Natural killer cell treated with Interleukin-12 subunit alpha and Interleukin-12 subunit beta and Interleukin-15 and Interleukin-18, amount 100 ng/mL, for 72 hours (primary cell): ENCODE results near the gene PP2D1. TPM values are rescaled to one million over a fixed set of nuclear protein-coding genes. Genes with fewer than 3 reads are reported as not detected.
"Not testable (repeated sequence)": the region's sequence is repeated elsewhere in the genome, so short reads cannot be mapped to it uniquely, and the experiment has no call there.

Experiments
- ATAC-seq, 2 donors: fragments of 150-1000 bp; cut with Tn5 transposase in 1 of 2; sonication (Bioruptor Pico), chemical (Tn5 transposase) in 1 of 2; 2 replicates each; pipeline ENCODE4 v1.10.0; 2021
- DNase-seq: peaks from one replicate; pipeline ENCODE4 v3.0.0; 2022; ENCODE audit warnings: low spot score
- H3K27ac Mint-ChIP-seq, 2 donors: 1 replicate in 1 of 2; 2 replicates in 1 of 2; pipeline ENCODE4 v1.8.0; 2022; ENCODE audit warnings: mixed read lengths in 2 of 2, mild to moderate bottlenecking in 1 of 2, moderate library complexity in 1 of 2
- H3K27me3 Mint-ChIP-seq, 2 donors: 1 replicate in 1 of 2; 2 replicates in 1 of 2; pipeline ENCODE4 v1.8.0; 2022; ENCODE audit warnings: mixed read lengths in 2 of 2
- H3K36me3 Mint-ChIP-seq: one replicate; pipeline ENCODE4 v1.8.0; 2022; ENCODE audit warnings: mixed read lengths
- H3K4me1 Mint-ChIP-seq, 2 donors: 1 replicate in 1 of 2; 2 replicates in 1 of 2; pipeline ENCODE4 v1.8.0; 2022; ENCODE audit warnings: low read depth in 2 of 2, mixed read lengths in 2 of 2, mild to moderate bottlenecking in 1 of 2
- H3K4me3 Mint-ChIP-seq: one replicate; pipeline ENCODE4 v1.8.0; 2022; ENCODE audit warnings: mixed read lengths
- H3K9me3 Mint-ChIP-seq: 2 replicates; pipeline ENCODE4 v1.8.0; 2022; ENCODE audit warnings: mixed read lengths
- total RNA-seq, 2 donors: library from RNA; stranded (reverse); gene quantifications; one replicate each; pipeline ENCODE4 v1.2.3, GENCODE V29; 2022

The PP2D1 gene
- total RNA-seq, 2 donors from 2014 or later = not detected

DNA sequence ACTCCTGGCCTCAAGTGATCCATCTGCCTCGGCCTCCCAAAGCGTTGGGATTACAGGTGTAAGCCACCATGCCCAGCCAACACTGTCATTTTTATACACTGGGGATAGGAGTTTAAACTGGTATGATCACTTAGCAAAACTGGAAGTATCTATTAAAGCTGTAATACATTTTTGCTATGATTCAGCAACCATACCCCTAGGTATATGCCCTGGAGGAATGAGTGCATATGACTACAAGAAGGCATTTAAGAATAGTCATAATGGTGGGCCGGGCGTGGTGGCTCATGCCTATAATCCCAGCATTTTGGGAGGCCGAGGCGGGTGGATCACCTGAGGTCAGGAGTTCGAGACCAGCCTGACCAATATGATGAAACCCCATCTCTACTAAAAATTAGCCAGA, 19.9 kb upstream of the PP2D1 start:
- H3K4me1 Mint-ChIP-seq, H3K27me3 Mint-ChIP-seq, ATAC-seq, H3K36me3 Mint-ChIP-seq, H3K9me3 Mint-ChIP-seq, H3K4me3 Mint-ChIP-seq, DNase-seq, H3K27ac Mint-ChIP-seq: not testable (repeated sequence)

DNA sequence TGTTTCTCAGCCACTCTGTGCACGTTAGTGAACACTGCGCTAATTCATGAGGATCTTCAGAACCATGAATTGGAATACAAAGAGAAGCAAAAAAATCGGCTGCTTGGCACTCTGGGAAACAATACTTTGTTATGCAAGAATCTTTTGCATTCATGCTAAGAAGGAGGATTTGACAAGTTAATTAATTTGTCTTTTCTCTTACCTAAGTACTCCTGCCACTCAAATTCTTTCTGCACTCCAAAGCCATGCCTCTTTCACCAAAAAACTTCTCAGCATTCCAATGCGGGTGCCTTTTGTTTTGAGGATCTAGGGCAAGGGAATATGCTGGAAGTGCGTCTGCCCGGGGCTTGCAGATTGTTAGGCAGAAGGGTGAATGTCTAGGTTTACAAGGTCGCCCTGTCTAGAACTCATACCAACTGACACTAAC, 16.9 kb upstream of the PP2D1 start:
- H3K27ac Mint-ChIP-seq = no peak overlapping the region
- ATAC-seq (no peak), DNase-seq (no peak)
- H3K4me3 Mint-ChIP-seq = no peak overlapping the region
- H3K9me3 Mint-ChIP-seq = no peaks in the 10 kb centered on the region
- no peaks in the 10 kb centered on the region for H3K4me1 Mint-ChIP-seq
- no peaks in the 10 kb centered on the region for H3K27me3 Mint-ChIP-seq
- no peaks in the 10 kb centered on the region for H3K36me3 Mint-ChIP-seq

DNA sequence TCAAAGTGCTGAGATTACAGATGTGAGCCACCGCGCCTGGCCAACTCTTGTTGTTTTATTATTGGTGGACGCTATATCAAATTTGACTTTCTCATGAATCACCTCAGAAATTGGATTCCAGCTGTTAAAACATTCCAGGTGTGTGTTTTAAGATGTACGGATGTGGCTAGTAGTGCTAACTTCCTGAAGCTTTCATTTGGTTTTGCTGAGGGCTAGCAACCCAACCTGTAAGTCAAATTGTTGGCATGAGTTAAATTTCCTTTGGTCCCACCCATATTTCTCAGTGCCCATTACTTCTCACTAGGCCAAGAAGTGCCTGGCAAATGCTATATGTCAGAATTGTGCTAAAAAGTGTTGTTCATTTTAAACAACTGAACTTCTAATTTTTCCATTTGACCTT, 15.1 kb upstream of the PP2D1 start:
- Mint-ChIP-seq H3K4me3 (no peak overlapping the region), H3K9me3 (no peaks in the 10 kb centered on the region), H3K36me3 (no peaks in the 10 kb centered on the region), H3K4me1 (no peaks in the 10 kb centered on the region), H3K27ac (no peak overlapping the region), H3K27me3 (no peaks in the 10 kb centered on the region)
- ATAC-seq (no peak), DNase-seq (no peak)

DNA sequence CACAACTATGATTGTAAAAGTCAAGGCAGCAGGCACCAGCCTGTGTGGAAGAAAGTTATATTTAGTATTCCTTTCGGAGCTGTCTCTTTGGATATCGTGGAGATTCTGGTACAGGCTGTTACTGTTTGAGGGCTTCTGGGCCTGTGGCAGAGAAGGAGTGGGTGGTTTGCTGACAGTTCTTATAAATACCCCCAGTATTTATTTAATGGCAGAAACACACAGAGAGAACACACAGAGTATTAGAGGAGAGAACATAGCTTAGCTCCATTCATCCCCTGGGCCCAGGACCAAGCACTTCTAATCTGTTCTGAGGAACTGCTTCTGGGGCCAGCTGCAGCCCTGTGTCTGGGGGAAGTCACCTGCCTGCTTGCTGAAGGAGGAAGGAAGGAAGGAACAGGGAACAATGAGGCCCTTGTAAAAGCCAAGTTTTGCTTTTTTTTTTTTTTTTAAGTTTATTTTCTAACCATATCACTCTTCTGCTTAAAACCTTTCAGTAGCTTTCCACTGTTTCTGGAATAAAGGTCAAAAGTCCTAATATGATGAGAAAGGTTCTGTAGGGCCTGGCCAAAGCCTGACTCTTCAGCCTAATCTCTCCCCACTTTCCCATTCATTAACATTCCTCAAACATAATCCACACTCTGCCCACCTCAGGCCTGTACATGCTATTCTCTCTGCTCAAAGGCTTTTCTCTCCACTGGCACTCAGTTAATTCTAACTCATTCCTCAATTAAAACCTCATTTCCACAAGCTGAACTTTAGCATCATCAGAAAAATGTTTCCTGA, 11.8 kb upstream of the PP2D1 start:
- Mint-ChIP-seq H3K27ac (no peak overlapping the region), H3K9me3 (no peaks in the 10 kb centered on the region), H3K27me3 (no peaks in the 10 kb centered on the region), H3K36me3 (no peaks in the 10 kb centered on the region), H3K4me3 (no peak overlapping the region), H3K4me1 (no peaks in the 10 kb centered on the region)
- ATAC-seq (no peak), DNase-seq (no peak)

DNA sequence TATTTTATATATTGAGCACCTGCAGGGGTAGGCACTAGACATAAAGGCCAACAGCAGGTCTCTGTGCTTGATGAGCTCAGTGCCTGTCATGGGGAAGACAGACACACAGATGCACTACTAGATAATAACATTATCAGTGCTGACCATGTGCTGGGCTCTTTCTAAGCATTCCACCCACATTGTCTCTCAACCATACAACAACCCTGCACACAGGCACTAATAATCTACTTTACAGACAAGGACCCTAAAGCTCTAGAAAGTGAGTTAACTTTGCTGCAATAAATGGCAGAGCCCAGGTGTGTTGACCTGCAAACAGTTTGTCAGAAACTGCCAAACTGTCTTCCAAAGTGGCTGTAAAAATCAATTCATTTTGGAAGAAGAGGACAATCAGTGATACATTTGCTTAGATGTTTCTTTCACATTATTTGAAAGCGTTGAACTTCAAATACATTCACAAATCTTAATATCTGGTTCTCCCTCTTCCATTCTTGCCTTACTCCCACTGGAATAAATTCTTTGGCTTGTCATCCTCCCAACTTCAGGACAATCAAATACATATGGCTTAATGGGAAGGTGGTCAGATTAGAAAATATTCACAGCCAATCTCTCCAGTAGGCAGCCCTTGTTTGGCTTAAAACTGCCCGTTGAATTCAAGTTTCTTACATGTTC, 11.0 kb upstream of the PP2D1 start:
- no peaks in the 10 kb centered on the region for H3K4me1 Mint-ChIP-seq
- no peak overlapping the region for H3K27ac Mint-ChIP-seq
- DNase-seq (no peak), ATAC-seq (no peak)
- no peaks in the 10 kb centered on the region for H3K27me3 Mint-ChIP-seq
- no peaks in the 10 kb centered on the region for H3K36me3 Mint-ChIP-seq
- H3K9me3 Mint-ChIP-seq = no peaks in the 10 kb centered on the region
- H3K4me3 Mint-ChIP-seq = no peak overlapping the region

DNA sequence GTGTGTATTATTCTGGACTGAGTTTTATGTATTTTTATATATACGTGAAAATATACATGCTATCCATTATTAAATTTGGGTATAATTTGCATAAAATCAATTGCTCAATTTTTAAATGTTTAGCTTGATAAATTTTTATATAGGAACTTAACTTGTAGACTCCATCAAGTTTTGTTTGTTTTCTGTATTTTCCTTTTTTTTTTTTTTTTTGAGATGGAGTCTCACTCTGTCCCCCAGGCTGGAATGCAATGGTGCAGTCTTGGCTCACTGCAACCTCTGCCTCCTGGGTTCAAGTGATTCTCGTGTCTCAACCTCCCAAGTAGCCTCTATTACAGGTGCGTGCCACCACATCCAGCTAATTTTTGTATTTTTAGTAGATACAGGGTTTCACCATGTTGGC, 4.0 kb upstream of the PP2D1 start:
- H3K4me1 Mint-ChIP-seq = not testable (repeated sequence)

DNA sequence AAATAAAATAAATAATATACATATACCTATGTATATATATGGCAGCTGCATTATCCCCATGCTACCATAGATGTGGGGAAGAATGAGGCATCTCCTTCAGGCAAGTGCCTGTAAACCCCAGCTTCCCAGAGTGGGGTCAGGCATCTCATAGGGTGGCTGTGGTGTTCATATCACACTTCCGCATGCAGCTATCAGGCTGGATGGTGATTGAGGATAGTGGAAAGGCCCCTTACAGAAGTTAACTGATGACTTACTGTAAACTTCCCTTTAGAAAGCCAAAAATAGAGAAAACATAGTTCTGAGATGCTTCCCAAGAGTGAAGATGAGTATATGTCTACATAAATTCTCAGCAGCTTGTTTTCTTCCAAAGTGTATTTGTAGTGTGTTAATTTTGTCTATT, 3.5 kb upstream of the PP2D1 start:
- Mint-ChIP-seq H3K9me3 (no peaks in the 10 kb centered on the region), H3K4me1 (no peaks in the 10 kb centered on the region), H3K4me3 (no peak overlapping the region), H3K27me3 (no peaks in the 10 kb centered on the region), H3K36me3 (no peaks in the 10 kb centered on the region), H3K27ac (no peak overlapping the region)
- DNase-seq = no peak
- no peak for ATAC-seq

More for the DNA sequence above, 4.0 kb upstream of the PP2D1 start:
- DNase-seq, H3K27me3 Mint-ChIP-seq, H3K27ac Mint-ChIP-seq, ATAC-seq, H3K9me3 Mint-ChIP-seq, H3K36me3 Mint-ChIP-seq, H3K4me3 Mint-ChIP-seq: not testable (repeated sequence)

DNA sequence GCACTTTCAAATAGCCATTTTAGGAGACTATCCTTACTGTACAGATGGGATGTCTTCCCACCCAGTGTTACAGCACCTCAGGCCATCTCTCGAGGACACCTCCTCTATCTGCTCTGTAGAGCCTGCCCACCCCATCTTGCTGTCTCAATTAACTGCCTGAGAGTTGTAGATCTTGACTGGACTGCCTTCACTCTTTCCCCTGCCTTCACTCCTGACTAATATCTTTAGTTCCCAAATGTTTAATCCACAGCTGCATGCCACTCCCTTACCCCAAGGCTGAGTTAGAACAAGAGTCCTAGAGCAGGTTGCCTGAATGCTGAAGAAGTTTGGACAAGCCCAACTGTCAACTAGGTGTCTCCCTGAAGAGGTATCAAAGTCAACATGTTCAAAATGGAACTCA, 1.3 kb upstream of the PP2D1 start:
- no peak overlapping the region for H3K27ac Mint-ChIP-seq
- no peak for DNase-seq
- no peak for ATAC-seq

DNA sequence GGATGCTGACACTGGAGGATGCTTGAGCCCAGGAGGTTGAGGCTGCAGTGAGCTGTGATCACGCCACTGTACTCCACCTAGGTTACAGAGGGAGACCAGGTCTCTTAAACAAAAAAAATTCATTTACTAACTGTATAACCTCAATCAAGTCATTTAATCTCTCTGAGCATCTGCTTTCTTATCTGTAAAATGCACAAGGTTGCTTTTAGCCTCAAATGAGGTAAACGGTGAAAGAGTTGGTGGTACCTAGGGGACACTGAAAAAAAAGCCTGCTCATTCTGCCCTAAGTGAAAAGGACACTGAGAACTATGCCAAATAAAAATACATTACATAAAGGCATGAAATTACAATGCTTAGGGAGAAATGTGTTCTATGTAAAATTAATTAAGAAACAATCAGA, 3.4 kb downstream of the PP2D1 start:
- no peaks in the 10 kb centered on the region for H3K4me1 Mint-ChIP-seq
- H3K27ac Mint-ChIP-seq = no peak overlapping the region
- ATAC-seq (no peak), DNase-seq (no peak)
- H3K9me3 Mint-ChIP-seq = no peaks in the 10 kb centered on the region
- H3K4me3 Mint-ChIP-seq = no peak overlapping the region
- no peaks in the 10 kb centered on the region for H3K36me3 Mint-ChIP-seq
- H3K27me3 Mint-ChIP-seq = no peaks in the 10 kb centered on the region

More for the DNA sequence above, 1.3 kb upstream of the PP2D1 start:
- H3K4me1 Mint-ChIP-seq = no peaks in the 10 kb centered on the region
- no peaks in the 10 kb centered on the region for H3K27me3 Mint-ChIP-seq
- no peaks in the 10 kb centered on the region for H3K9me3 Mint-ChIP-seq
- no peak overlapping the region for H3K4me3 Mint-ChIP-seq
- no peaks in the 10 kb centered on the region for H3K36me3 Mint-ChIP-seq

DNA sequence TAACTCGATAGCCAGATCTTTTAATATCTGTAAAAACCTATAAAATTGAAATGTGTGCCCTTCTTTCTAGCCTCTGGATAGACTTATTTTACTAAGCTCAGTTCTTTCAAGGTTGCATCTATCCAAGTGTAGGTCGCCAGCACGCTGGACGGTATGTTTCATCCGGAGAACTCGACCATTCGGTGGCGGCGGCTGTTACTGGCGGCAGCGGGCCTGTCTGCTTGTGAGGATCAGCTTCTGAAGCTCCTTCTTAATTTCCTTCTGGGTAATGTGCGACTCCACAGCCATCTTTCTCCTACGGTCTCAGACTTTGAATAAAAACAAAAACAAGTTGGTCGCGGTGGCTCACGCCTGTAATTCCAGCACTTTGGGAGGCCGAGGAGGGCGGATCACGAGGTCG, 4.1 kb downstream of the PP2D1 start:
- Mint-ChIP-seq H3K9me3 (no peaks in the 10 kb centered on the region), H3K27ac (no peak overlapping the region), H3K36me3 (no peaks in the 10 kb centered on the region), H3K4me1 (no peaks in the 10 kb centered on the region), H3K27me3 (no peaks in the 10 kb centered on the region), H3K4me3 (no peak overlapping the region)
- ATAC-seq (no peak), DNase-seq (no peak)

DNA sequence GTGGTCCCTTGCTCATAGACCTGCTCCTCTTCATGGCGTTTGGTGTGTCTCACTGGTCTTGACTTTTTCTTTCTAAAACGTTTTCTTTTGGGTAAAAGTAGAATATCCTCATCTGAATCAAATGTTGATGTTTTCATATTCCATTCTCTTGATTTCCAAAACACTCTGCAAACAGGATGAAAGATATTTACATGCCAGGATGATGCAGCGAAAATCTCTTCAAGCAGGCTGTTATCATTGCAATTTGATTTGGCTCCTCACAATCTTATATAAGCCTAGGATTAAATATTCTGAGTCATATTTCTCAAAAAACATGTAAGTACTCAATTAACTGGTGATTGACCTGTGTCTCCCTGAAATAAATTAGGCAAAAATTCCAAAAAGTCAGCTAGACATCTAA, 10.1 kb downstream of the PP2D1 start:
- Mint-ChIP-seq H3K9me3 (no peaks in the 10 kb centered on the region), H3K4me3 (no peak overlapping the region), H3K36me3 (no peaks in the 10 kb centered on the region), H3K27ac (no peak overlapping the region), H3K4me1 (no peaks in the 10 kb centered on the region), H3K27me3 (no peaks in the 10 kb centered on the region)
- DNase-seq (no peak), ATAC-seq (no peak)

DNA sequence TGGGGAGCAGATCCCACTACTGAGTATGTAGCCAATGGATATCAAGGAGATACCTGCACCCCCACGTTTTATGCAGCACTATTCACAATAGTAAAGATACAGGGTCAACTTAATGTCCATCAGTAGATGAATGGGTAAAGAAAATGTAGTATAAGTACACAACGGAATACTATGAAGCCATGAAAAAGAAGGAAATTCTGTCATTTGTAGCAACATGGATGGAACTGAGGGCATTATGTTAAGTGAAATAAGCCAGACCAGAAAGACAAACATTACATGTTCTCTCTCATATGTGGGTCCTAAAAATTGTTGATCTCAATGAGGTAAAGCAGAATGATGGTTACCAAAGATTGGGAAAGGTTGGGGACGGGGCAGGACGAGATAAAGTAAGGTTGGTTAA, 14.6 kb downstream of the PP2D1 start:
- DNase-seq (no peak), ATAC-seq (no peak)
- Mint-ChIP-seq H3K27me3 (no peaks in the 10 kb centered on the region), H3K36me3 (peaks cover 4% of the 10 kb centered on the region), H3K4me3 (no peak overlapping the region), H3K27ac (no peak overlapping the region), H3K4me1 (no peaks in the 10 kb centered on the region), H3K9me3 (no peaks in the 10 kb centered on the region)

DNA sequence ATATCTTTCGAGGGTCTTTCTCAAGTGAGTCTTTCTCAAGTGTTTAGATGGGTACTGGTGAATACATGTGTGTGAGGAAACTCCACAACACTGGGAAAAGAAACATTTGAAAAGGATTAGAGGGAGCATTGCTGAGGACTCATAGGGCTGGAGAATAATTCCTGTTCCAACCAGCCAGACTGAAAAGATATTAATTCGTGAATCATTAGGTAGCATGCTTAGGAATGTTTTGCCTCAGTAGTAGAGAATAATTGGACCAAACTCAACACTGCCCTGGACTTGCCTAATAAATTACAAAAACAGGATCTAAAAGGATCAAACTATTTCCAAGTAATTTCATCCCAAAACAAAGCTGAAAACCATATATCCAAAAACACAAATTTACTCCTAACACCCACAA, 17.3 kb downstream of the PP2D1 start:
- Mint-ChIP-seq H3K36me3 (peaks cover 4% of the 10 kb centered on the region), H3K4me3 (no peak overlapping the region), H3K27ac (no peak overlapping the region), H3K4me1 (no peaks in the 10 kb centered on the region), H3K9me3 (no peaks in the 10 kb centered on the region), H3K27me3 (no peaks in the 10 kb centered on the region)
- DNase-seq = no peak
- ATAC-seq = no peak

DNA sequence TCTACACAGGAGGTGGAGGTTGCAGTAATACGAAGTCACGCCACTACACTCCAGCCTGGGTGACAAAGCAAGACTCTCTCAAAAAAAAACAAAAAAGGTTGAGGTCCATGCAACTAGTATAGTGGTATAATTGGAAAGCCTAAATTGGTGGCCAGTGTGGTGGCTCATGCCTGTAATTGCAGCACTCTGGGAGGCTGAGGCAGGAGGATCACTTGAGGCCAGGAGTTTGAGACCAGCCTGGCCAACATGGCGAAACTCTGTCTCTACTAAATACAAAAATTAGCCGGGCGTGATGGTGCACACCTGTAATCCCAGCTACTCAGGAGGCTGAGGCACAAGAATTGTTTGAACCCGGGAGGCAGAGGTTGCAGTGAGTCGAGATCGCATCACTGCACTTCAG, 23.2 kb downstream of the PP2D1 start:
- not testable (repeated sequence) for H3K4me3 Mint-ChIP-seq, H3K27me3 Mint-ChIP-seq, ATAC-seq, H3K4me1 Mint-ChIP-seq, H3K27ac Mint-ChIP-seq, H3K9me3 Mint-ChIP-seq, DNase-seq, H3K36me3 Mint-ChIP-seq
